Measurements from ENCODE around the gene TAB2. TPM values are rescaled to one million over a fixed set of nuclear protein-coding genes. Genes with fewer than 3 reads are reported as not detected.

Gene TAB2
- total and polyA plus RNA-seq, 2 experiments from 2014 or later: 19.8 to 59.2 TPM

DNA sequence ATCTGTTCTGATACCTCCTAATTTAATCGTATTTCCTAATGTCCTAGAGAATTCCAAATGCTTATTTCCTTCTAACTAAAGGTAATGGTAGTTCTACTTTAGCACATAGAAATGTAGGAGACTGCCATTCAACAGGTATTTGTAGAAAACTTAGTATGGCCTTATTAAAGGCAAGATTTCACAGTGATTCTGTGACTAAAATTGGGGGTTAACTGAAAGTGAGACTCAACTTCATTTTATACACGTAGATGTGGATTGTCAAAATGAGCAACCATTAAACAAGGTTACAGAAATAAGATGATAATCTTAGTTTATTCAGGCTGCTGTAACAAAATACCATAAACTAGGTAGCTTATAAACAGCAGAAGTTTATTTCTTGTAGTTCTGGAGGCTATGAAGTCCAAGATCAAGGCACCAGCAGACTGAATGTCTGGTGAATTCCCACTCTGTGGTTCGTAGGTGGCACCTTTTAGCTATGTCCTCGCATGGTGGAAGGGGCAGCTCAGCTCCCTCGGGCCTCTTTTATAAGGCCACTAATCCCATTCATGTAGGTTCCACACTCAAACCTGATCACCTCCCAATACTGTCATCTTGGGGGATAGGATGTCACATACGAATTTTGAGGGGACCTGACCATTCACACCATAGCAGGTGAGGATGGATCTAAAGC lies 38.7 kb downstream of the TAB2 start:
- H3K9me2 ChIP-seq (ENCODE audit: insufficient read depth): no peaks in the 10 kb centered on the region
- ATAC-seq (no peak; the same call in 2 of the 3 replicates), DNase-seq (ENCODE audit: low spot score) (no peak)
- H3K27me3 ChIP-seq (ENCODE audit: insufficient read depth): no peaks in the 10 kb centered on the region
- no peak overlapping the region for H3K4me3 ChIP-seq
- H3K79me2 ChIP-seq (replicated peaks; ENCODE audit: insufficient read depth): peaks cover 100% of the 10 kb centered on the region
- H3K27me3 Mint-ChIP-seq (ENCODE audit: insufficient read depth, low read depth, poor library complexity): no peaks in the 10 kb centered on the region
- no peak overlapping the region for H3K4me2 ChIP-seq
- no peak for TF ChIP-seq EZH2 (IDR thresholded peaks at IDR 0.05; ENCODE audit: low read depth, unreplicated experiment)
- peaks cover 4% of the 10 kb centered on the region; the same call in 2 of the 3 replicates for H3K36me3 Mint-ChIP-seq (ENCODE audit: low read depth)
- peaks cover 21% of the 10 kb centered on the region for H3K4me1 ChIP-seq (ENCODE audit: insufficient read depth)
- H2AFZ ChIP-seq: no peak overlapping the region
- H3K36me3 ChIP-seq (ENCODE audit: insufficient read depth): no peaks in the 10 kb centered on the region
- no peak overlapping the region for H3K27ac Mint-ChIP-seq
- no peaks in the 10 kb centered on the region for H3K9me3 Mint-ChIP-seq
- peaks cover 24% of the 10 kb centered on the region for H4K20me1 ChIP-seq (replicated peaks; ENCODE audit: insufficient read depth)
- no peak overlapping the region for H3K4me3 Mint-ChIP-seq
- peak overlapping the region; percentile 14; the same call in 1 of the 2 replicates for H3K27ac ChIP-seq (ENCODE audit: low read depth)
- H3F3A ChIP-seq (replicated peaks; ENCODE audit: low read depth): no peaks in the 10 kb centered on the region
- peaks cover 20% of the 10 kb centered on the region for H3K4me1 Mint-ChIP-seq

DNA sequence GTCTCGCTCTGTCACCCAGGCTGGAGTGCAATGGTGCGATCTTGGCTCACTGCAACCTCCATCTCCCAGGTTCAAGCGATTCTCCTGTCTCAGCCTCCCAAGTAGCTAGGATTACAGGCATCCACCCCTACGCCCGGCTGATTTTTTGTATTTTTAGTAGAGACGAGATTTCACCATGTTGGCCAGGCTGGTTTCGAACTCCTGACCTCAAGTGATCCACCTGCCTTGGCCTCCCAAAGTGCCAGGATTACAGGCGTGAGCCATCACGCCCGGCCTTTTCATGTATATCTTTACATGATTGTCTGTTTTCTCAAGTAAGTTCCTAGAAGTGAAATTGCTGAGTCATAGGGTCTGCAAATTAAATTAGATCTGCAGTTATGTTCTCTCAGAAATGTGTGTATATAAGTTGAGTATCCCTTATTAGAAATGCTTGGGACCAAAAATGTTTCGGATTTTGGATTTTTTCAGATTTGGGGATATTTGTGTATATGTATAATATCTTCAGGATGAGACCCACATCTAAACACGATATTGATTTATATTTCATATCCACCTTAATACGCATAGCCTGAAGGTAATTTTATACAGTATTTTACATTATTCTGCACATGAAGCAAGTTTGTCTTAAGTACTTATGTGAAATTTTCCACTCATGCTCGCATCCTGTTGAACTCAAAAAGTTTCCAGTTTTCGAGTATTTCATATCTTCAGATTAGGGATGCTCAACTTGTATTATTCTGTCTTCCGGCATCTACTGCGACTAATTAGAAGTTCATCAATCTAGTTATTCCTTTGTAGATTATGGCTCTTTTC lies 40.4 kb downstream of the TAB2 start:
- Histone ChIP-seq H3F3A (replicated peaks; ENCODE audit: low read depth) (no peaks in the 10 kb centered on the region), H3K4me3 (no peak overlapping the region), H3K4me1 (ENCODE audit: insufficient read depth) (peaks cover 18% of the 10 kb centered on the region), H3K27ac (ENCODE audit: low read depth) (no peak overlapping the region), H4K20me1 (replicated peaks; ENCODE audit: insufficient read depth) (peaks cover 31% of the 10 kb centered on the region), H3K79me2 (replicated peaks; ENCODE audit: insufficient read depth) (peaks cover 100% of the 10 kb centered on the region), H3K4me2 (no peak overlapping the region), H3K27me3 (ENCODE audit: insufficient read depth) (no peaks in the 10 kb centered on the region), H2AFZ (no peak overlapping the region), H3K36me3 (ENCODE audit: insufficient read depth) (no peaks in the 10 kb centered on the region), H3K9me2 (ENCODE audit: insufficient read depth) (no peaks in the 10 kb centered on the region)
- no peaks in the 10 kb centered on the region for H3K27me3 Mint-ChIP-seq (ENCODE audit: insufficient read depth, low read depth, poor library complexity)
- H3K9me3 Mint-ChIP-seq: no peaks in the 10 kb centered on the region
- peak overlapping the region; percentile 63; the same call in 1 of the 2 replicates for H3K27ac Mint-ChIP-seq
- H3K4me3 Mint-ChIP-seq: no peak overlapping the region
- peaks cover 8% of the 10 kb centered on the region for H3K36me3 Mint-ChIP-seq (ENCODE audit: low read depth)
- H3K4me1 Mint-ChIP-seq: peaks cover 21% of the 10 kb centered on the region
- ATAC-seq (no peak), DNase-seq (ENCODE audit: low spot score) (no peak)
- TF ChIP-seq EZH2phosphoT487 (IDR thresholded peaks at IDR 0.05; ENCODE audit: unreplicated experiment): no peak
- no peak for TF ChIP-seq NANOG (IDR thresholded peaks at IDR 0.05; ENCODE audit: borderline replicate concordance)
- TF ChIP-seq ZNF331 (CRISPR knock-in tag; IDR thresholded peaks at IDR 0.05; ENCODE audit: low read depth): no peak
- no peak for TF ChIP-seq STAT1 (IDR thresholded peaks at IDR 0.05; ENCODE audit: unreplicated experiment)
- TF ChIP-seq, protein P1, sequence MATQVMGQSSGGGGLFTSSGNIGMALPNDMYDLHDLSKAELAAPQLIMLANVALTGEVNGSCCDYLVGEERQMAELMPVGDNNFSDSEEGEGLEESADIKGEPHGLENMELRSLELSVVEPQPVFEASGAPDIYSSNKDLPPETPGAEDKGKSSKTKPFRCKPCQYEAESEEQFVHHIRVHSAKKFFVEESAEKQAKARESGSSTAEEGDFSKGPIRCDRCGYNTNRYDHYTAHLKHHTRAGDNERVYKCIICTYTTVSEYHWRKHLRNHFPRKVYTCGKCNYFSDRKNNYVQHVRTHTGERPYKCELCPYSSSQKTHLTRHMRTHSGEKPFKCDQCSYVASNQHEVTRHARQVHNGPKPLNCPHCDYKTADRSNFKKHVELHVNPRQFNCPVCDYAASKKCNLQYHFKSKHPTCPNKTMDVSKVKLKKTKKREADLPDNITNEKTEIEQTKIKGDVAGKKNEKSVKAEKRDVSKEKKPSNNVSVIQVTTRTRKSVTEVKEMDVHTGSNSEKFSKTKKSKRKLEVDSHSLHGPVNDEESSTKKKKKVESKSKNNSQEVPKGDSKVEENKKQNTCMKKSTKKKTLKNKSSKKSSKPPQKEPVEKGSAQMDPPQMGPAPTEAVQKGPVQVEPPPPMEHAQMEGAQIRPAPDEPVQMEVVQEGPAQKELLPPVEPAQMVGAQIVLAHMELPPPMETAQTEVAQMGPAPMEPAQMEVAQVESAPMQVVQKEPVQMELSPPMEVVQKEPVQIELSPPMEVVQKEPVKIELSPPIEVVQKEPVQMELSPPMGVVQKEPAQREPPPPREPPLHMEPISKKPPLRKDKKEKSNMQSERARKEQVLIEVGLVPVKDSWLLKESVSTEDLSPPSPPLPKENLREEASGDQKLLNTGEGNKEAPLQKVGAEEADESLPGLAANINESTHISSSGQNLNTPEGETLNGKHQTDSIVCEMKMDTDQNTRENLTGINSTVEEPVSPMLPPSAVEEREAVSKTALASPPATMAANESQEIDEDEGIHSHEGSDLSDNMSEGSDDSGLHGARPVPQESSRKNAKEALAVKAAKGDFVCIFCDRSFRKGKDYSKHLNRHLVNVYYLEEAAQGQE (IDR thresholded peaks at IDR 0.05; ENCODE audit: unreplicated experiment): no peak
- no peak for TF ChIP-seq CREB1 (CRISPR knock-in tag; IDR thresholded peaks at IDR 0.05; ENCODE audit: low read depth)
- no peak for TF ChIP-seq ZNF114 (CRISPR knock-in tag; IDR thresholded peaks at IDR 0.05)
- no peak for TF ChIP-seq JUNB (IDR thresholded peaks at IDR 0.05; ENCODE audit: unreplicated experiment)
- TF ChIP-seq, protein P2, sequence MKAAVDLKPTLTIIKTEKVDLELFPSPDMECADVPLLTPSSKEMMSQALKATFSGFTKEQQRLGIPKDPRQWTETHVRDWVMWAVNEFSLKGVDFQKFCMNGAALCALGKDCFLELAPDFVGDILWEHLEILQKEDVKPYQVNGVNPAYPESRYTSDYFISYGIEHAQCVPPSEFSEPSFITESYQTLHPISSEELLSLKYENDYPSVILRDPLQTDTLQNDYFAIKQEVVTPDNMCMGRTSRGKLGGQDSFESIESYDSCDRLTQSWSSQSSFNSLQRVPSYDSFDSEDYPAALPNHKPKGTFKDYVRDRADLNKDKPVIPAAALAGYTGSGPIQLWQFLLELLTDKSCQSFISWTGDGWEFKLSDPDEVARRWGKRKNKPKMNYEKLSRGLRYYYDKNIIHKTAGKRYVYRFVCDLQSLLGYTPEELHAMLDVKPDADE (IDR thresholded peaks at IDR 0.05): no peak
